Measurements from ENCODE around the gene CAMKK2. TPM values are rescaled to one million over a fixed set of nuclear protein-coding genes. Genes with fewer than 3 reads are reported as not detected.

The CAMKK2 gene
- total RNA-seq, 1 experiment from 2014 or later, result 11.7 TPM

DNA sequence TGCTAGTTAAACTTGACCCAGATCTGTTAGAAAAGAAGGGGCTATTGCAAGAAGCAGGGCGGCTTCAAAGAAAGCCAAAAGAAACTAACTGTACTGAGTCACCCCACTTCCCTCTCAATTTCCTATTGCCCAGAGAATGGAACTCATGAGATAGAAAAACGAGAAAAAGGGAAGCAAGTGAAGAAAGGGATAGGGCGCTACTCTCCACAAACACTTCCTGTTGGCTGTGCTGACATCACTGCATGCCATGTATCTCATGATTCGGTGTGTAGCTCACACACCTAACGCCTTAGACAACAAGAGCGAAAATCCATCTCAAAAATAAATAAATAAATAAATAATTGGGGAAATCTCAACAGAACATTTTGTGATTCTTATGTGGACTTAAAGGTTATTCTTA, 99.6 kb downstream of the CAMKK2 start:
- H3K9me3 ChIP-seq (ENCODE audit: low read length), result no peaks in the 10 kb centered on the region
- no peaks in the 10 kb centered on the region for H3K4me1 ChIP-seq (ENCODE audit: low read length)
- no peak overlapping the region for H3K9ac ChIP-seq (ENCODE audit: low read length)
- H3K9me2 ChIP-seq (replicated peaks; ENCODE audit: insufficient read depth, low read length), result no peaks in the 10 kb centered on the region
- H3K4me3 ChIP-seq (ENCODE audit: low read length), result no peak overlapping the region
- no peaks in the 10 kb centered on the region for H3K27me3 ChIP-seq (ENCODE audit: low read length)
- no peak overlapping the region for H3K4me2 ChIP-seq (ENCODE audit: low read depth, low read length, poor library complexity, severe bottlenecking)
- H3K79me2 ChIP-seq (ENCODE audit: low read length), result no peaks in the 10 kb centered on the region
- H3K36me3 ChIP-seq (ENCODE audit: insufficient read depth, low read length), result no peaks in the 10 kb centered on the region
- no peak overlapping the region for H3K27ac ChIP-seq (ENCODE audit: low read length)
- no peaks in the 10 kb centered on the region for H4K20me1 ChIP-seq (ENCODE audit: insufficient read depth, low read depth, low read length)
- no peak for DNase-seq
- 0 out of 2 replicates have a peak overlapping the region, but pooled peaks have one; percentile 49 for H2AFZ ChIP-seq (ENCODE audit: low read length)

GRCh38 chr12:121191151-121191550, 105.4 kb downstream of the CAMKK2 start:
- Histone ChIP-seq H3K9me2 (replicated peaks; ENCODE audit: insufficient read depth, low read length) (no peaks in the 10 kb centered on the region), H3K27me3 (ENCODE audit: low read length) (no peaks in the 10 kb centered on the region), H3K79me2 (ENCODE audit: low read length) (no peaks in the 10 kb centered on the region), H2AFZ (ENCODE audit: low read length) (no peak overlapping the region), H3K4me1 (ENCODE audit: low read length) (no peaks in the 10 kb centered on the region), H3K36me3 (ENCODE audit: insufficient read depth, low read length) (no peaks in the 10 kb centered on the region), H4K20me1 (ENCODE audit: insufficient read depth, low read depth, low read length) (no peaks in the 10 kb centered on the region), H3K9me3 (ENCODE audit: low read length) (no peaks in the 10 kb centered on the region), H3K4me3 (ENCODE audit: low read length) (no peak overlapping the region), H3K9ac (ENCODE audit: low read length) (no peak overlapping the region), H3K27ac (ENCODE audit: low read length) (no peak overlapping the region), H3K4me2 (ENCODE audit: low read depth, low read length, poor library complexity, severe bottlenecking) (no peak overlapping the region)
- no peak for DNase-seq

DNA sequence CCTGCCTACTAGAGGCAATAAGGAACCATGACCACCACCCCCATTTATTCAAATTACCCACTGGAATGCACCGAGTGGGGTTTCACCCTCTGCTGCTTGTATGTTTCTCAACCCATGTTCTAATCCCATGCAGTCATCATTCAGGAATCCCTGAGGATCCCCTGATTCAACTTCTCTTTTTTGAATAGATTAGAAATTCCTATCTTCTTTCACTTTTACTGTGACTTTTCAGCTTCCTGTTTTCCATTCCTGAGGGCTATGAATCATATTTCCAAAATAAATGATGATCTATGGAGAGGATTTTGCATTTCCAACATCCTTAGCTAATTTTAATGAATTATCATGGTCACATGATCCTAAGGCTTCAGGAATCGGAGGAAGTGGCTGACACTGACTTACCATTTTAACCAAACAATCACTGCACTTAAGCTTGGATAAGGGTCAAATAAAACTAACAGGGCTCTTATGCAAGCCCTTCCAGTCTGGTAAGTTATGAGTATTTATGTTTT, 105.9 kb downstream of the CAMKK2 start:
- Histone ChIP-seq H3K4me2 (ENCODE audit: low read depth, low read length, poor library complexity, severe bottlenecking) (no peak overlapping the region), H3K4me1 (ENCODE audit: low read length) (no peaks in the 10 kb centered on the region), H3K27me3 (ENCODE audit: low read length) (no peaks in the 10 kb centered on the region), H3K9me2 (replicated peaks; ENCODE audit: insufficient read depth, low read length) (no peaks in the 10 kb centered on the region), H3K27ac (ENCODE audit: low read length) (no peak overlapping the region), H3K79me2 (ENCODE audit: low read length) (no peaks in the 10 kb centered on the region), H3K9me3 (ENCODE audit: low read length) (no peaks in the 10 kb centered on the region), H3K36me3 (ENCODE audit: insufficient read depth, low read length) (no peaks in the 10 kb centered on the region), H2AFZ (ENCODE audit: low read length) (no peak overlapping the region), H3K4me3 (ENCODE audit: low read length) (no peak overlapping the region), H4K20me1 (ENCODE audit: insufficient read depth, low read depth, low read length) (no peaks in the 10 kb centered on the region), H3K9ac (ENCODE audit: low read length) (no peak overlapping the region)
- DNase-seq, result peak; percentile 38

DNA sequence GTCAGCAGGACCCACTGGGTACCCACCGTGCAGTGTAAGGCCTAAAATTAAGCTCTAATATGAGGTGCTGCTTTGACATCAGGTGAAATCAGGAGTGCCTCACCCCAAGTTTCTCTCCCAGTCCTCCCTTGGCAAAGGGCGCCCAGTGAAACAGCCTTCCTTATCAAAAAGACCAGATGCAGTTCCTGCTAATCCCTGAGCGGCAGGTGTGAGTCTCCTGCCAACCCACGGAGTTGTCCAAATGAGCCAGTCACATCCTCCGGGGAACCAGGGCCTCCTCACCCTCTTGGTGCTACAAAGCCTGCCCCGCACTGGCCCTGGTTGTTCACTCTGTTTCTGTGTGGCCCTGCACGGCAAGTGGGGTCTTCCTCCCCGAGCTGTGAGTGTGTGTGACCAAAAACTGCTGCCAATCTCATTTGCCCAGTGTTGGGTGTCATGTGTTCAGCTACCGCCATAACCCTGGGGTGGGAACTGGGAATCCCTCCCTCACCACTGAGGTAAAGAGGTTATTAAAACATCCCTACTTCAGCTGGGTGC, 106.8 kb downstream of the CAMKK2 start:
- no peaks in the 10 kb centered on the region for H3K9me2 ChIP-seq (replicated peaks; ENCODE audit: insufficient read depth, low read length)
- no peak overlapping the region for H2AFZ ChIP-seq (ENCODE audit: low read length)
- no peaks in the 10 kb centered on the region for H3K27me3 ChIP-seq (ENCODE audit: low read length)
- H3K4me1 ChIP-seq (ENCODE audit: low read length), result 0 out of 2 replicates have a peak, but pooled peaks cover 2% of the 10 kb centered on the region
- no peaks in the 10 kb centered on the region for H3K9me3 ChIP-seq (ENCODE audit: low read length)
- no peaks in the 10 kb centered on the region for H4K20me1 ChIP-seq (ENCODE audit: insufficient read depth, low read depth, low read length)
- H3K4me3 ChIP-seq (ENCODE audit: low read length), result no peak overlapping the region
- H3K36me3 ChIP-seq (ENCODE audit: insufficient read depth, low read length), result no peaks in the 10 kb centered on the region
- H3K4me2 ChIP-seq (ENCODE audit: low read depth, low read length, poor library complexity, severe bottlenecking), result no peak overlapping the region
- no peak for DNase-seq
- no peak overlapping the region for H3K27ac ChIP-seq (ENCODE audit: low read length)
- H3K79me2 ChIP-seq (ENCODE audit: low read length), result no peaks in the 10 kb centered on the region
- H3K9ac ChIP-seq (ENCODE audit: low read length), result no peak overlapping the region

- no peak overlapping the region for H3K27ac ChIP-seq (ENCODE audit: low read length)
- H4K20me1 ChIP-seq (ENCODE audit: insufficient read depth, low read depth, low read length), result no peaks in the 10 kb centered on the region
- no peaks in the 10 kb centered on the region for H3K9me2 ChIP-seq (replicated peaks; ENCODE audit: insufficient read depth, low read length)
- H3K4me3 ChIP-seq (ENCODE audit: low read length), result no peak overlapping the region
- H3K9me3 ChIP-seq (ENCODE audit: low read length), result no peaks in the 10 kb centered on the region
- H3K79me2 ChIP-seq (ENCODE audit: low read length), result no peaks in the 10 kb centered on the region
- DNase-seq, result no peak
- no peaks in the 10 kb centered on the region for H3K36me3 ChIP-seq (ENCODE audit: insufficient read depth, low read length)
- H3K4me1 ChIP-seq (ENCODE audit: low read length), result 0 out of 2 replicates have a peak, but pooled peaks cover 2% of the 10 kb centered on the region
- no peak overlapping the region for H3K4me2 ChIP-seq (ENCODE audit: low read depth, low read length, poor library complexity, severe bottlenecking)
- H3K9ac ChIP-seq (ENCODE audit: low read length), result no peak overlapping the region
- H3K27me3 ChIP-seq (ENCODE audit: low read length), result no peaks in the 10 kb centered on the region
- H2AFZ ChIP-seq (ENCODE audit: low read length), result no peak overlapping the region
Measured at GRCh38 chr12:121189131-121189530, 107.4 kb downstream of the CAMKK2 start.

GRCh38 chr12:121188227-121188626, 108.3 kb downstream of the CAMKK2 start:
- H2AFZ ChIP-seq (ENCODE audit: low read length), result no peak overlapping the region
- H3K4me3 ChIP-seq (ENCODE audit: low read length), result no peak overlapping the region
- no peak overlapping the region for H3K9ac ChIP-seq (ENCODE audit: low read length)
- H3K9me3 ChIP-seq (ENCODE audit: low read length), result no peaks in the 10 kb centered on the region
- no peak for DNase-seq
- no peaks in the 10 kb centered on the region for H3K79me2 ChIP-seq (ENCODE audit: low read length)
- no peak overlapping the region for H3K27ac ChIP-seq (ENCODE audit: low read length)
- no peaks in the 10 kb centered on the region for H3K36me3 ChIP-seq (ENCODE audit: insufficient read depth, low read length)
- H4K20me1 ChIP-seq (ENCODE audit: insufficient read depth, low read depth, low read length), result no peaks in the 10 kb centered on the region
- 0 out of 2 replicates have a peak, but pooled peaks cover 2% of the 10 kb centered on the region for H3K4me1 ChIP-seq (ENCODE audit: low read length)
- no peak overlapping the region for H3K4me2 ChIP-seq (ENCODE audit: low read depth, low read length, poor library complexity, severe bottlenecking)
- no peaks in the 10 kb centered on the region for H3K9me2 ChIP-seq (replicated peaks; ENCODE audit: insufficient read depth, low read length)
- no peaks in the 10 kb centered on the region for H3K27me3 ChIP-seq (ENCODE audit: low read length)

Other genes with a start within 250 kb of the CAMKK2 start
- 0.18 TPM in 1 of 2 replicates, not detected in the other for gene P2RX7, start 163.8 kb downstream of the CAMKK2 start, total RNA-seq (2014; rRNA removed; shearing (Covaris generic); ENCODE audit: low replicate concordance)
- 18.3 and 18.4 TPM in 2 replicates for gene P2RX4, start 86.6 kb downstream of the CAMKK2 start, total RNA-seq (2014; rRNA removed; shearing (Covaris generic); ENCODE audit: low replicate concordance)
- gene ANAPC5, start 55.7 kb upstream of the CAMKK2 start, total RNA-seq (2014; rRNA removed; shearing (Covaris generic); ENCODE audit: low replicate concordance), result 173 and 181 TPM in 2 replicates
- gene RNF34, start 103.4 kb upstream of the CAMKK2 start, total RNA-seq (2014; rRNA removed; shearing (Covaris generic); ENCODE audit: low replicate concordance), result 66.6 and 109 TPM in 2 replicates

All from Karpas-422 (cell line).